ENCODE data around the gene TP53BP2. TPM values are rescaled to one million over a fixed set of nuclear protein-coding genes. Genes with fewer than 3 reads are reported as not detected.
"Not testable (repeated sequence)": the region's sequence is repeated elsewhere in the genome, so short reads cannot be mapped to it uniquely, and the experiment has no call there.

TP53BP2 gene
- total RNA-seq (10 to 100 TPM; 14.9 to 44.8 (median 23.4) TPM), polyA plus RNA-seq (10 to 100 TPM in 1 of 2 donors, 1 to 10 TPM in 1; 4.6 to 15.4 TPM)
- long read RNA-seq, donor 1, full-length matches to known transcripts, result 8 of 13 reads
- long read RNA-seq, donor 1, partial matches to known transcripts, result 3 of 13 reads
- long read RNA-seq, donor 1, other reads (novel, unspliced or antisense), result 2 of 13 reads
- long read RNA-seq, donor 2, full-length matches to known transcripts, result 3 of 10 reads
- long read RNA-seq, donor 2, partial matches to known transcripts, result 7 of 10 reads
- long read RNA-seq, donor 2, other reads (novel, unspliced or antisense), result 0 of 10 reads
- long read RNA-seq, donor 3, full-length matches to known transcripts, result 6 of 15 reads
- long read RNA-seq, donor 3, partial matches to known transcripts, result 4 of 15 reads
- long read RNA-seq, donor 3, other reads (novel, unspliced or antisense), result 5 of 15 reads

- TF ChIP-seq POLR2A (IDR thresholded peaks at IDR 0.05) (peak; percentile 43 to 80), CTCF (IDR thresholded peaks at IDR 0.05) (peak; percentile 49 to 92 (median 72))
- Histone ChIP-seq H3K27ac (peak within 1 kb of the TSS; percentile 96 to 100 (median 99)), H3K36me3 (no peaks in the 10 kb centered on the region), H3K9me3 (no peaks in the 10 kb centered on the region), H3K27me3 (no peaks in the 10 kb centered on the region), H3K4me1 (peaks cover 0 to 46% (median 33%) of the 10 kb centered on the region in 12 donors), H3K4me3 (peak within 1 kb of the TSS; percentile 75 to 95 (median 90))
- peak; percentile 90 to 96 (median 92) for DNase-seq
- intact Hi-C loops (cut with DNase I), result loop anchor here in 5 of 10 donors (1.0 to 10.0 kb wide), 6 partner anchors 33 to 141 kb away; partner anchors contain the start of gene CAPN2 (in 2 of the 5)
- ATAC-seq, result peak; percentile 88 to 97 (median 94)
- 0 to 1% (median 1%) methylated on average over 20 to 107 of the region's 107 CpGs for whole genome bisulfite sequencing, 4 donors
Observed at GRCh38 chr1:223845810-223846682, at the start of gene TP53BP2. TSS of gene TP53BP2 (minus strand) at chr1:223845947. CDS start at chr1:223845680, 267 bp downstream.

- H3K27me3 ChIP-seq; H3K4me3 ChIP-seq; DNase-seq; H3K36me3 ChIP-seq; H3K9me3 ChIP-seq; H3K4me1 ChIP-seq; intact Hi-C loops (cut with DNase I); H3K27ac ChIP-seq; ATAC-seq: not testable (repeated sequence)
- 64 to 78% (median 67%) methylated on average over 5 to 6 of the region's 7 CpGs for WGBS, 4 donors
Observed at GRCh38 chr1:223890494-223890893, 44.7 kb upstream of the TP53BP2 start.

- H3K9me3 ChIP-seq, H3K27ac ChIP-seq, H3K36me3 ChIP-seq, H3K4me3 ChIP-seq, DNase-seq, ATAC-seq, H3K4me1 ChIP-seq, H3K27me3 ChIP-seq: not testable (repeated sequence)
- WGBS, 4 donors, result 87 to 98% (median 90%) methylated on average over 4 of the region's 4 CpGs
- intact Hi-C loops (cut with DNase I), result loop anchor here in 1 of 10 donors (5.0 kb wide), 1 partner anchor 42 kb away; the partner anchor contains the start of gene TP53BP2
Observed at GRCh38 chr1:223889319-223889718, 43.6 kb upstream of the TP53BP2 start.

- H3K4me1 ChIP-seq, result peaks cover 0 to 8% (median 0%) of the 10 kb centered on the region in 12 donors
- peak; percentile 69 to 98 (median 96) for ATAC-seq
- H3K9me3 ChIP-seq, result no peaks in the 10 kb centered on the region
- intact Hi-C loops (cut with DNase I), result loop anchor here in 1 of 10 donors (5.0 kb wide), 1 partner anchor 41 kb away; the partner anchor contains the start of gene TP53BP2
- H3K27me3 ChIP-seq, result no peaks in the 10 kb centered on the region
- whole genome bisulfite sequencing, 4 donors, result 21 to 32% (median 25%) methylated on average over 12 of the region's 12 CpGs
- H3K36me3 ChIP-seq, result no peaks in the 10 kb centered on the region
- H3K4me3 ChIP-seq, result peak overlapping the region in 9 of 12 donors; percentile 13 to 44 (median 29)
- H3K27ac ChIP-seq, result peak overlapping the region; percentile 40 to 90 (median 64)
- DNase-seq, result peak in 3 of 5 donors; percentile 32 to 65 (median 34)
- TF ChIP-seq CTCF (IDR thresholded peaks at IDR 0.05) (no peak), POLR2A (IDR thresholded peaks at IDR 0.05) (no peak)
Observed at GRCh38 chr1:223887747-223888418, 42.1 kb upstream of the TP53BP2 start.
